ENCODE data around the gene LAMTOR2.

LAMTOR2 gene

GRCh38 chr1:156076609-156077429, 22.2 kb downstream of the LAMTOR2 start:
- no peak for DNase-seq (ENCODE audit: insufficient read length, low spot score)
- FAIRE-seq: no peak
- TF ChIP-seq POLR2A (IDR thresholded peaks at IDR 0.05; ENCODE audit: low read depth, low read length): no peak

- FAIRE-seq (no peak), DNase-seq (ENCODE audit: insufficient read length, low spot score) (no peak)
- no peak for TF ChIP-seq POLR2A (IDR thresholded peaks at IDR 0.05; ENCODE audit: low read depth, low read length)
Measured at GRCh38 chr1:156077430-156077760, 22.8 kb downstream of the LAMTOR2 start.

- no peak for FAIRE-seq
- DNase-seq (ENCODE audit: insufficient read length, low spot score): no peak
Measured at GRCh38 chr1:156078728-156079127, 24.1 kb downstream of the LAMTOR2 start.

GRCh38 chr1:156079762-156080161, 25.2 kb downstream of the LAMTOR2 start:
- TF ChIP-seq POLR2A (IDR thresholded peaks at IDR 0.05; ENCODE audit: low read depth, low read length): no peak
- FAIRE-seq (no peak), DNase-seq (ENCODE audit: insufficient read length, low spot score) (no peak)

More at GRCh38 chr1:156078728-156079127, 24.1 kb downstream of the LAMTOR2 start:
- TF ChIP-seq POLR2A (IDR thresholded peaks at IDR 0.05; ENCODE audit: low read depth, low read length): no peak

- TF ChIP-seq POLR2A (IDR thresholded peaks at IDR 0.05; ENCODE audit: low read depth, low read length): no peak
- DNase-seq (ENCODE audit: insufficient read length, low spot score): no peak
- no peak for FAIRE-seq
Measured at GRCh38 chr1:156080241-156080862, 25.8 kb downstream of the LAMTOR2 start.

GRCh38 chr1:156080863-156081179, 26.2 kb downstream of the LAMTOR2 start:
- no peak for TF ChIP-seq POLR2A (IDR thresholded peaks at IDR 0.05; ENCODE audit: low read depth, low read length)
- no peak for DNase-seq (ENCODE audit: insufficient read length, low spot score)
- no peak for FAIRE-seq

- no peak for TF ChIP-seq POLR2A (IDR thresholded peaks at IDR 0.05; ENCODE audit: low read depth, low read length)
- FAIRE-seq (no peak), DNase-seq (ENCODE audit: insufficient read length, low spot score) (no peak)
Measured at GRCh38 chr1:156081180-156081916, 26.8 kb downstream of the LAMTOR2 start.

GRCh38 chr1:156081917-156082308, 27.3 kb downstream of the LAMTOR2 start:
- TF ChIP-seq POLR2A (IDR thresholded peaks at IDR 0.05; ENCODE audit: low read depth, low read length): no peak
- FAIRE-seq (no peak), DNase-seq (ENCODE audit: insufficient read length, low spot score) (no peak)

- FAIRE-seq (no peak), DNase-seq (ENCODE audit: insufficient read length, low spot score) (peak; percentile 98)
- TF ChIP-seq POLR2A (IDR thresholded peaks at IDR 0.05; ENCODE audit: low read depth, low read length): peak; percentile 23; the same call in 1 of the 2 replicates
Measured at GRCh38 chr1:156082309-156083091, 27.9 kb downstream of the LAMTOR2 start, which contains the start of gene MEX3A. TSS of gene MEX3A (minus strand) at chr1:156082465. CDS start at chr1:156081998, 467 bp downstream.

- FAIRE-seq (no peak), DNase-seq (ENCODE audit: insufficient read length, low spot score) (no peak)
- no peak for TF ChIP-seq POLR2A (IDR thresholded peaks at IDR 0.05; ENCODE audit: low read depth, low read length)
Measured at GRCh38 chr1:156083800-156084790, 29.5 kb downstream of the LAMTOR2 start.

- no peak for FAIRE-seq
- no peak for TF ChIP-seq POLR2A (IDR thresholded peaks at IDR 0.05; ENCODE audit: low read depth, low read length)
- no peak for DNase-seq (ENCODE audit: insufficient read length, low spot score)
Measured at GRCh38 chr1:156086256-156086662, 31.7 kb downstream of the LAMTOR2 start.

- DNase-seq (ENCODE audit: insufficient read length, low spot score) (no peak), FAIRE-seq (no peak)
- no peak for TF ChIP-seq POLR2A (IDR thresholded peaks at IDR 0.05; ENCODE audit: low read depth, low read length)
Measured at GRCh38 chr1:156089704-156090103, 35.1 kb downstream of the LAMTOR2 start.
